GM18505 (cell line): ENCODE data around the gene JSRP1.

Source experiments
- ATAC-seq: cut with Tn5 transposase; IDR thresholded peaks from one replicate; pipeline ENCODE4 v1.9.1; 2021; ENCODE audit not compliant: unreplicated experiment
- POLR2A ChIP-seq: IDR thresholded peaks from 4 replicates; pipeline ENCODE4 v1.6.1; 2011; ENCODE audit warnings: borderline replicate concordance; ENCODE audit not compliant: insufficient read depth, insufficient read length; ENCODE audit errors: extremely low read depth

The JSRP1 gene

DNA sequence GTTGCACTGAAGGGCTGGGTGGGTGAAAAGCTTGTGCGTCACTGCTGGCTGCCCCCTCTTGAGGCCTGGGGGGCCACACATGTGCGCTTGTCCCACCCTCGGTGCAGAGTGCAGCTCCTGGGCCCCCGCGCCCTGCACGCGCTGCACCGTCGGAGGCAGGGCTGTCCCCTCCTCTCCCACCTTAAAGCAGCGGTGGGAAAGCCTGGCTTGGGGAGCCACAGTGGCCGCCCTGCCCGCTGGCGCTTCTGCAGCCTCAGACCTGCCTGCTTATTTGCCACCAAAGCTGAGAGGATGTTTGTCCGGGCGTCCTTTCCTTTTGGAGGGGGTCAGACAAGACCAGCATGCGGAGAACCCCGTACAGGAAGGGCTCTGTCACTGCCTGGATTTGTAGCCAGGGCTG is 46.8 kb downstream of the JSRP1 start:
- ATAC-seq, result no peak
- TF ChIP-seq POLR2A, result no peak

DNA sequence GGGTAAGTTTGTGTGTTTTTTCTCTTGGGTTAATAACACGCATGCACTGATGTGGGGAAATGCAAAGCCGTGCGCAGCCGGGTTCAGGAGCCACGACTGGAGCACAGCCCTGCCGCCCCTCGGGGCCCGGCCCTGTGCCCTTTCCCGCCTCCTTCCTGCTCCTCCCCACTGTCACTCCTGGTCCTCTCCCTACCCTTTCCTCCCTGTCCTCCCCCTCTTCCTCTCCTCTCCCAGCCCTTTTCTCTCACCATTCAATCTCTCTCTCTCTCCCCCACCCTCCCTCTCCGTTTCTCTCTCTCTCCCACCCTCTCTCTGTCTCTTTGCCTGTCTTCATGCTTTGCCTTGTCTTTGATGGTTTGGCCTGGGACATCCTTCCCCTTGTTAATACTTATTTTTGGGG is 47.2 kb downstream of the JSRP1 start:
- no peak for TF ChIP-seq POLR2A
- no peak for ATAC-seq

DNA sequence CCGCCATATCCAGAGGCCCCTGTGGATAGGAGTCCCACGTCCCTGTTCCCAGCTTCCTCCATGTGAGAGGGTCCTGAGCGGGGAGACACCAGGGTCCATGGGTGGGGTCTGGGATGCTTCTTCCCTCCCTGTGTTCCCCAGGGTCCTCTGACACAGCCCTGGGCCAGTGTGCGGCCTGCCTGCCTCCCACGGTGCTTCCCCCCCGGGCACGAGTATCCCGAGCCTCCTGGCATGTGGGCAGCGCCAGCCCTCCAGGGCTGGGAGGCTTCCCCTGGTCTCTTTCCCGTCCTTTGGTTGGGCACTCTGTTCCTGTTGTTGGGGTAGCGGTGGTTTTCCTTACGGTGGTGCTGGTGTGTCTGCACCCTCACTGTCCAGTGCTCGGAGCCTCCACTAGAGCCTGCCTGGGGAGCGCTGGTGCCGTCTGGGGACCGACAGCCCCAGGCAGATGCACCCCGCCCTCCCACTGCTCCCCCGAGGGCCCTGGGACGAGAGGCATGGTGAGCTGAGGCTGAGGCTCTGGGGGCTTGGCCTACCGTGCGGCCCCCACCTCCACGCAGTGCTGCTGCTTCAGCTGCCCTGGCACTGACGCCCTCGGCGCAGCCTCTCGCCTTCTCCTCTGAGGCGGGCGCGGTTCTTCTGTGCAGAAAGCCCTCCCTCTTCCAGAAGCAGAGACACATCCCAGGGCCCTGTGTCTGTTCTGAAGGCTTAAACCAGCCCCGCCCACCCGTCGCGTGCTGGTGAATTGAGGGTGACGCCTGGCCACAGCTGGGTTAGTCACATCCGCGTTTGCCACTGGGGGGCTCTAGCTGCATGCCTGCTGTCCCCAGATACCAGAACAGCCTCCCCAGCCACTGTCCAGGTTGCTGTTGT is 48.0 kb downstream of the JSRP1 start:
- no peak for TF ChIP-seq POLR2A

DNA sequence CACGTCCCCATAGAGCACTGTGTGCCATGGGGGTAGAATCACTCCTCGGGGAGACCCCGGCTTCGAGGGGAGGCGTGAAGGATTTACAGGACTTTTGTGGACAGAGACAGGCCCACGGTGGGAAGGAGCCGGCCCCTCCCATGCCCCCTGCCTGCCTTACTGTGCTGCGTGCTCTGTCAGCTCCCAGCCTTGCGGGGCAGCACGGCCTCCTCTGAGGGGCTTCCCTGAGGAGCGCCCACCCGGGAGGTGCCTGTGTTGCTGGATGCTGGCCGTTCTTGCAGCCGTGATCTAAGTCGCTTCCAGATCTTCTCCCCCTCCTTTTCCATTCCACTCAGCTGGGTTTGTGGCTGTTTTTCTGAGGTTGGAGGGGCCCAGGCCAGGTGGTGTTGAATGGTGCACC is 49.2 kb downstream of the JSRP1 start:
- no peak for ATAC-seq
- no peak for TF ChIP-seq POLR2A

More for the DNA sequence above, 48.0 kb downstream of the JSRP1 start:
- ATAC-seq, result no peak

DNA sequence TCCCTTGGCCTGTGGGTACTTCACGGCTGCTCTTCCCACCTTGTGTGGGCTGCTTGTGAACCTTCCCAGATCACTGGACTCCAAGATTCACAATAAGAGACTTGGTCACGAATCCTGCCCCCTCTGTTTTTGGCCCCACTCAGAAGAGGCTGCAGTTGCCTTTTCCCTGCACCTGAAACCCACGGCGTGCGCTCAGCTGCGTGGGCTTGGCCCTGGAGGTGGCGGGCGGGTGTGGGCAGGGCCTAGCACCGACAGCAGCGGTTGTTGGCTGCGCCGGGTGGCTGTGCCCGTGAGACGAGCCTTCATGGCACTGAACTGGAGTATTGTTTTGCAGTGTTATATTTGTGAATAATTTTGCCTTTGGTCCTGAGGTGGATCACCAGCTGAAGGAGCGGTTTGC is 53.9 kb downstream of the JSRP1 start:
- no peak for ATAC-seq
- TF ChIP-seq POLR2A, result no peak
